Neural cell (in vitro differentiated cells): ENCODE data around the gene SLC38A11.

ENCODE experiments used
- EP300 ChIP-seq: fragments of 450-650 bp; conservative IDR thresholded peaks from 2 replicates; pipeline ENCODE4 v1.6.1; 2014; ENCODE audit warnings: antibody characterized with exemption, mild to moderate bottlenecking, moderate library complexity; ENCODE audit not compliant: poor library complexity, severe bottlenecking
- EZH2 ChIP-seq: fragments of 200-600, 300-800 bp; shearing (Covaris generic), sonication (generic); IDR thresholded peaks from 2 replicates; pipeline ENCODE4 v1.6.1; 2014; ENCODE audit warnings: antibody characterized with exemption, low read length, borderline replicate concordance, mild to moderate bottlenecking; ENCODE audit not compliant: insufficient read depth, poor library complexity, severe bottlenecking
- MXI1 ChIP-seq: fragments of 450-650 bp; conservative IDR thresholded peaks from 2 replicates; pipeline ENCODE4 v1.6.1; 2014; ENCODE audit warnings: antibody characterized with exemption, mild to moderate bottlenecking; ENCODE audit not compliant: poor library complexity, severe bottlenecking
- POLR2AphosphoS5 ChIP-seq: IDR thresholded peaks from 2 replicates; pipeline ENCODE4 v1.6.1; 2012
- RAD21 ChIP-seq: fragments of 450-650 bp; conservative IDR thresholded peaks from 2 replicates; pipeline ENCODE4 v1.6.1; 2014; ENCODE audit warnings: antibody characterized with exemption, mild to moderate bottlenecking, moderate library complexity
- SMC3 ChIP-seq: fragments of 450-650 bp; conservative IDR thresholded peaks from 2 replicates; pipeline ENCODE4 v1.6.1; 2014; ENCODE audit warnings: antibody characterized with exemption, mild to moderate bottlenecking, moderate library complexity; ENCODE audit not compliant: poor library complexity
- TAF1 ChIP-seq: IDR thresholded peaks from 2 replicates; pipeline ENCODE4 v1.6.1; 2012; ENCODE audit warnings: low read depth
- TF ChIP-seq, protein P1 (sequence below): fragments of 450-650 bp; IDR thresholded peaks from 2 replicates; pipeline ENCODE4 v1.5.1; 2014; ENCODE audit warnings: antibody characterized with exemption, mild to moderate bottlenecking, moderate library complexity; ENCODE audit not compliant: poor library complexity, severe bottlenecking
- TF ChIP-seq, protein P2 (sequence below): IDR thresholded peaks from 2 replicates; pipeline ENCODE4 v1.6.1; 2012; ENCODE audit warnings: borderline replicate concordance

DNA sequence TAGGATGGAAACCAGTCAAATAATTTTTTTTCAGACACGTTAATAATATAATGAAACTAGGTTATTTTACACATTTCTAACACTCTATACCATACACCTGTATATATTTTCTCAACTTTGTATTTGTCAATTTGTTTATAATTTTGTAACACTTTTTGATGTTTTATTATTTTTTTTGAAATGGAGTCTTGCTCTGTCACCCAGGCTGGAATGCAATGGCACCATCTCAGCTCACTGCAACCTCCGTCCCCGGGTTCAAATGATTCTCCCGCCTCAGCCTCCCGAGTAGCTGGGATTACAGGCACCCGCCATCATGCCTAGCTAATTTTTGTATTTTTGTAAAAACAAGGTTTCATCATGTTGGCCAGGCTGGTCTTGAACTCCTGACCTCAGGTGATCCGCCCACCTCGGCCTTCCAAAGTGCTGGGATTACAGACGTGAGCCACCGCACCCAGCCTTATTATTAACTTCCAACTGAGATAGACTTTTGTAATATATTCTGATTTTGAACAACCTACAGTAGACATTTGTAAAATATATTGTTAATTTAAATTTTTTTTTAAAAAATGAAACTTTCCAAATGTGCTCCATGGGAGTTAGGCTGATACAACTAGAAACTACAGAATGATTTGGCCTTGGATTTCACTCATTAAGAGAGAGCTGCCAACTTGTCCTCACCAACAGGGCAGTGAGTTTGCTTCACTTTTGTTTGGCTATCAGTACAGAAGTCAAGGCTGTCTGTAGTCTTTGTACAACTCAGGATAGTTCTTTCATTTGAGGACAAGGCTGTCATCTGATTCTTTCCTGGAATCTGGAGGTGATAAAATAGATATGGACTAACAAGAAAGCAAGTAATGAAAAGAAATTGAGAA, 79.8 kb downstream of the SLC38A11 start:
- no peak for TF ChIP-seq POLR2AphosphoS5
- TF ChIP-seq, protein P1, sequence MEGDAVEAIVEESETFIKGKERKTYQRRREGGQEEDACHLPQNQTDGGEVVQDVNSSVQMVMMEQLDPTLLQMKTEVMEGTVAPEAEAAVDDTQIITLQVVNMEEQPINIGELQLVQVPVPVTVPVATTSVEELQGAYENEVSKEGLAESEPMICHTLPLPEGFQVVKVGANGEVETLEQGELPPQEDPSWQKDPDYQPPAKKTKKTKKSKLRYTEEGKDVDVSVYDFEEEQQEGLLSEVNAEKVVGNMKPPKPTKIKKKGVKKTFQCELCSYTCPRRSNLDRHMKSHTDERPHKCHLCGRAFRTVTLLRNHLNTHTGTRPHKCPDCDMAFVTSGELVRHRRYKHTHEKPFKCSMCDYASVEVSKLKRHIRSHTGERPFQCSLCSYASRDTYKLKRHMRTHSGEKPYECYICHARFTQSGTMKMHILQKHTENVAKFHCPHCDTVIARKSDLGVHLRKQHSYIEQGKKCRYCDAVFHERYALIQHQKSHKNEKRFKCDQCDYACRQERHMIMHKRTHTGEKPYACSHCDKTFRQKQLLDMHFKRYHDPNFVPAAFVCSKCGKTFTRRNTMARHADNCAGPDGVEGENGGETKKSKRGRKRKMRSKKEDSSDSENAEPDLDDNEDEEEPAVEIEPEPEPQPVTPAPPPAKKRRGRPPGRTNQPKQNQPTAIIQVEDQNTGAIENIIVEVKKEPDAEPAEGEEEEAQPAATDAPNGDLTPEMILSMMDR = no peak
- no peak for TF ChIP-seq EP300
- TF ChIP-seq EZH2 = no peak
- TF ChIP-seq RAD21 = no peak
- TF ChIP-seq MXI1 = no peak
- no peak for TF ChIP-seq SMC3
- TF ChIP-seq TAF1 = no peak
- TF ChIP-seq, protein P2, sequence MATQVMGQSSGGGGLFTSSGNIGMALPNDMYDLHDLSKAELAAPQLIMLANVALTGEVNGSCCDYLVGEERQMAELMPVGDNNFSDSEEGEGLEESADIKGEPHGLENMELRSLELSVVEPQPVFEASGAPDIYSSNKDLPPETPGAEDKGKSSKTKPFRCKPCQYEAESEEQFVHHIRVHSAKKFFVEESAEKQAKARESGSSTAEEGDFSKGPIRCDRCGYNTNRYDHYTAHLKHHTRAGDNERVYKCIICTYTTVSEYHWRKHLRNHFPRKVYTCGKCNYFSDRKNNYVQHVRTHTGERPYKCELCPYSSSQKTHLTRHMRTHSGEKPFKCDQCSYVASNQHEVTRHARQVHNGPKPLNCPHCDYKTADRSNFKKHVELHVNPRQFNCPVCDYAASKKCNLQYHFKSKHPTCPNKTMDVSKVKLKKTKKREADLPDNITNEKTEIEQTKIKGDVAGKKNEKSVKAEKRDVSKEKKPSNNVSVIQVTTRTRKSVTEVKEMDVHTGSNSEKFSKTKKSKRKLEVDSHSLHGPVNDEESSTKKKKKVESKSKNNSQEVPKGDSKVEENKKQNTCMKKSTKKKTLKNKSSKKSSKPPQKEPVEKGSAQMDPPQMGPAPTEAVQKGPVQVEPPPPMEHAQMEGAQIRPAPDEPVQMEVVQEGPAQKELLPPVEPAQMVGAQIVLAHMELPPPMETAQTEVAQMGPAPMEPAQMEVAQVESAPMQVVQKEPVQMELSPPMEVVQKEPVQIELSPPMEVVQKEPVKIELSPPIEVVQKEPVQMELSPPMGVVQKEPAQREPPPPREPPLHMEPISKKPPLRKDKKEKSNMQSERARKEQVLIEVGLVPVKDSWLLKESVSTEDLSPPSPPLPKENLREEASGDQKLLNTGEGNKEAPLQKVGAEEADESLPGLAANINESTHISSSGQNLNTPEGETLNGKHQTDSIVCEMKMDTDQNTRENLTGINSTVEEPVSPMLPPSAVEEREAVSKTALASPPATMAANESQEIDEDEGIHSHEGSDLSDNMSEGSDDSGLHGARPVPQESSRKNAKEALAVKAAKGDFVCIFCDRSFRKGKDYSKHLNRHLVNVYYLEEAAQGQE = no peak
